ENCODE data around the gene MRPS31.
"Not testable (repeated sequence)": the region's sequence is repeated elsewhere in the genome, so short reads cannot be mapped to it uniquely, and the experiment has no call there.

DNA sequence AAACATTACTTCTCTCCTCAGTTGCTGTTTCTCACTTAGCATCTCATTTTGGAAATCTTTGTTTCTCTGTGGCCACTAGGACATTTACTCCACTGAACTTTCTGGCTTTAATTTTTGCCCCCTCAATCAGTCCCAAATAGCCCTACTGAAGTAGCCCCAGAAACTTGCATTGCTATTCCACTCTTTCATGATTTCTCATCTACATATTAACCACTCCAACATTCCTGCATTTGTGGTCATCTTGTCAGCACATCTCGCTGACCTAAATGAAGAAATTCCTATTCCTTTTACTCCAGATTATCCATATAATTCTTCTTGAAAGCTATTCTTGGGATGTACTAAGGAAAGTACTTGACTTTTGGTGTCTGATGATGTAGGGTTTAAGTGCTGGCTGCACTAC lies 56.6 kb downstream of the MRPS31 start:
- not testable (repeated sequence) for TF ChIP-seq CTCF (IDR thresholded peaks at IDR 0.05); POLR2AphosphoS5 (IDR thresholded peaks at IDR 0.05; ENCODE audit: low read depth, low read length)
- TF ChIP-seq, protein P1, sequence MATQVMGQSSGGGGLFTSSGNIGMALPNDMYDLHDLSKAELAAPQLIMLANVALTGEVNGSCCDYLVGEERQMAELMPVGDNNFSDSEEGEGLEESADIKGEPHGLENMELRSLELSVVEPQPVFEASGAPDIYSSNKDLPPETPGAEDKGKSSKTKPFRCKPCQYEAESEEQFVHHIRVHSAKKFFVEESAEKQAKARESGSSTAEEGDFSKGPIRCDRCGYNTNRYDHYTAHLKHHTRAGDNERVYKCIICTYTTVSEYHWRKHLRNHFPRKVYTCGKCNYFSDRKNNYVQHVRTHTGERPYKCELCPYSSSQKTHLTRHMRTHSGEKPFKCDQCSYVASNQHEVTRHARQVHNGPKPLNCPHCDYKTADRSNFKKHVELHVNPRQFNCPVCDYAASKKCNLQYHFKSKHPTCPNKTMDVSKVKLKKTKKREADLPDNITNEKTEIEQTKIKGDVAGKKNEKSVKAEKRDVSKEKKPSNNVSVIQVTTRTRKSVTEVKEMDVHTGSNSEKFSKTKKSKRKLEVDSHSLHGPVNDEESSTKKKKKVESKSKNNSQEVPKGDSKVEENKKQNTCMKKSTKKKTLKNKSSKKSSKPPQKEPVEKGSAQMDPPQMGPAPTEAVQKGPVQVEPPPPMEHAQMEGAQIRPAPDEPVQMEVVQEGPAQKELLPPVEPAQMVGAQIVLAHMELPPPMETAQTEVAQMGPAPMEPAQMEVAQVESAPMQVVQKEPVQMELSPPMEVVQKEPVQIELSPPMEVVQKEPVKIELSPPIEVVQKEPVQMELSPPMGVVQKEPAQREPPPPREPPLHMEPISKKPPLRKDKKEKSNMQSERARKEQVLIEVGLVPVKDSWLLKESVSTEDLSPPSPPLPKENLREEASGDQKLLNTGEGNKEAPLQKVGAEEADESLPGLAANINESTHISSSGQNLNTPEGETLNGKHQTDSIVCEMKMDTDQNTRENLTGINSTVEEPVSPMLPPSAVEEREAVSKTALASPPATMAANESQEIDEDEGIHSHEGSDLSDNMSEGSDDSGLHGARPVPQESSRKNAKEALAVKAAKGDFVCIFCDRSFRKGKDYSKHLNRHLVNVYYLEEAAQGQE (IDR thresholded peaks at IDR 0.05; ENCODE audit: insufficient read depth in 1 of 2, low read depth in 2 of 2, low read length in 1 of 2), result not testable (repeated sequence)

Data from Panc1 (cell line).